ENCODE results near the gene DNAJC6. TPM values are rescaled to one million over a fixed set of nuclear protein-coding genes. Genes with fewer than 3 reads are reported as not detected.

DNAJC6 gene
- total and polyA plus RNA-seq, 2 of the 13 experiments (the other 11 are each of a cell fraction or from before 2014, with no cell fraction given), result 1.0 to 1.6 TPM

DNA sequence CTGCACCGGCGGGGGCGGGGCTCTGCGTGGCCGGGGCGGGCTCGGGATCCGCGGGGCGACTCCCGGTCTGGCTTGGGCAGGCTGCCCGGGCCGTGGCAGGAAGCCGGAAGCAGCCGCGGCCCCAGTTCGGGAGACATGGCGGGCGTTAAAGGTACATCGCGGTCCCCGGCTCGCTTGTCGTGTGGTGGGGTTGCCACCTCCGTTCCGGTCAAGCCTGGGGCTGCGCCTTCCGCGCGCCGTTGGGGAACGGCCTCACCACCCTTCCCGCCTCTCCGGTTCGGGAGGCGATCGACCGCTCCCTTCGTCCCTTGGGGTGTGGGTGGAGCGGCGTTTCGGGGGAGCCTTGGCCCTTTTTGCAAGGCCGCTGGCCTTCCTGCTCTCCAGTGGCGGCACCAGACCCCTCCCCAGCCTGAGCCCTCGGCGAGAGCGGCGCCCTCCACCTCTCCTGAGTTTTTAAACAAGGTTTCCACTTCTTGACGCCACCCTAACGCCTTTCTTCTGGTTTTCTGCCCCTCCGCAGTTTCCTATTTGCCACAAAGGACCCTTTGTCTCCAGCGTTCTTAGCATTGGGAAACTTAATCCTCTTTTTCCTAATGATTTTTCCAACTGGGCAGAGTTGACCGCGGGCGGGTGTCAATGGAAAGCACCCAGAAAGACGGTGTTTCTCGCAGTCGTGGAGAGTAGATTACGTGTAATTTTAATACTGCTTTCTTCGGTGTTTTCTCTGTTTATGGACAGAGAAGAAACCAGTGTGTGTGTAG is 111.4 kb downstream of the DNAJC6 start, which contains the start of the genes LEPR and LEPROT:
TSS of gene LEPR (plus strand) at position 79 of the 761 bp plus-strand sequence. CDS start 144,898 bp downstream, outside the sequence.
TSS of gene LEPROT (plus strand) at position 79 of the 761 bp plus-strand sequence. CDS start at position 136, 57 bp downstream.
- Histone ChIP-seq H3K4me2 (ENCODE audit: low read depth, low read length) (peak within 1 kb of the TSS; percentile 93), H3K4me3 (replicated peaks in 1 of 3; ENCODE audit: insufficient read depth in 1 of 3, low read depth in 2 of 3, low read length in 3 of 3) (peak within 1 kb of the TSS; percentile 80 to 99 (median 94)), H2AFZ (ENCODE audit: low read length) (peak within 1 kb of the TSS; percentile 68), H3K9me3 (ENCODE audit: low read length) (no peaks in the 10 kb centered on the region), H3K27me3 (ENCODE audit: control insufficient read depth in 1 of 2, insufficient read depth in 2 of 2, low read length in 2 of 2) (no peaks in the 10 kb centered on the region; a peak in 1 of 5 replicates), H3K4me1 (ENCODE audit: insufficient read depth, low read length) (peaks cover 67% of the 10 kb centered on the region), H3K9ac (ENCODE audit: insufficient read depth, low read depth, low read length) (peak within 1 kb of the TSS; percentile 99), H3K36me3 (replicated peaks in 1 of 2; ENCODE audit: control insufficient read depth in 1 of 2, insufficient read depth in 2 of 2, low read length in 2 of 2) (peaks cover 0 to 8% of the 10 kb centered on the region in 2 experiments; a peak in 3 of 5 replicates), H4K20me1 (ENCODE audit: insufficient read depth, low read length) (no peaks in the 10 kb centered on the region), H3K27ac (ENCODE audit: extremely low read length, insufficient read depth, low read length) (peak within 1 kb of the TSS; percentile 99), H3K79me2 (ENCODE audit: insufficient read depth, low read length) (peaks cover 38% of the 10 kb centered on the region)
- CTCF ChIA-PET (ENCODE audit: low intra/inter-chr PET ratio, low total read pairs), result no interaction called here
- intact Hi-C loops (cut with micrococcal nuclease; ENCODE audit: unreplicated experiment) (loop anchor here (2.0 to 10.0 kb wide), 5 partner anchors 47 to 356 kb away; partner anchors contain the start of gene AK4), in situ Hi-C loops (cut with HindIII; ENCODE audit: extremely low pct_ligation_motif_present, low pct_unique_long_range_greater_than_20kb) (no loop called here)
- BruUV-seq (replicated peaks), result no TSS peak
- WGBS (ENCODE audit: low lambda C conversion rate), result under 1% methylated on average over 12 of the region's 60 CpGs
- no peak for FAIRE-seq
- peak; percentile 81 for ATAC-seq
- POLR2A ChIA-PET, result interaction anchor here (0.7 to 2.9 kb wide), 23 partner anchors 8 to 359 kb away, joined by 3 to 26 read pairs (median 4); partner anchors contain the start of genes AK4 and DNAJC6
- DNase-seq (ENCODE audit: low spot score), result peak; percentile 58
- peak; percentile 78 for TF ChIP-seq FOXO1 (CRISPR knock-in tag; IDR thresholded peaks at IDR 0.05)
- TF ChIP-seq RORA (CRISPR knock-in tag; IDR thresholded peaks at IDR 0.05), result no peak
- TF ChIP-seq, protein P1, sequence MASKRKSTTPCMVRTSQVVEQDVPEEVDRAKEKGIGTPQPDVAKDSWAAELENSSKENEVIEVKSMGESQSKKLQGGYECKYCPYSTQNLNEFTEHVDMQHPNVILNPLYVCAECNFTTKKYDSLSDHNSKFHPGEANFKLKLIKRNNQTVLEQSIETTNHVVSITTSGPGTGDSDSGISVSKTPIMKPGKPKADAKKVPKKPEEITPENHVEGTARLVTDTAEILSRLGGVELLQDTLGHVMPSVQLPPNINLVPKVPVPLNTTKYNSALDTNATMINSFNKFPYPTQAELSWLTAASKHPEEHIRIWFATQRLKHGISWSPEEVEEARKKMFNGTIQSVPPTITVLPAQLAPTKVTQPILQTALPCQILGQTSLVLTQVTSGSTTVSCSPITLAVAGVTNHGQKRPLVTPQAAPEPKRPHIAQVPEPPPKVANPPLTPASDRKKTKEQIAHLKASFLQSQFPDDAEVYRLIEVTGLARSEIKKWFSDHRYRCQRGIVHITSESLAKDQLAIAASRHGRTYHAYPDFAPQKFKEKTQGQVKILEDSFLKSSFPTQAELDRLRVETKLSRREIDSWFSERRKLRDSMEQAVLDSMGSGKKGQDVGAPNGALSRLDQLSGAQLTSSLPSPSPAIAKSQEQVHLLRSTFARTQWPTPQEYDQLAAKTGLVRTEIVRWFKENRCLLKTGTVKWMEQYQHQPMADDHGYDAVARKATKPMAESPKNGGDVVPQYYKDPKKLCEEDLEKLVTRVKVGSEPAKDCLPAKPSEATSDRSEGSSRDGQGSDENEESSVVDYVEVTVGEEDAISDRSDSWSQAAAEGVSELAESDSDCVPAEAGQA (IDR thresholded peaks at IDR 0.05; ENCODE audit: low read depth), result 0 out of 2 replicates have a peak, but pooled peaks have one; percentile 19
- TF ChIP-seq, protein P1 (CRISPR knock-in tag; IDR thresholded peaks at IDR 0.05; ENCODE audit: borderline replicate concordance), result no peak
- TF ChIP-seq ZZZ3 (CRISPR knock-in tag; IDR thresholded peaks at IDR 0.05; ENCODE audit: borderline replicate concordance), result peak; percentile 62; the same call in 1 of the 2 replicates
- TF ChIP-seq JUND (CRISPR knock-in tag; IDR thresholded peaks at IDR 0.05), result peak; percentile 45; the same call in 1 of the 2 replicates
- no peak for TF ChIP-seq MBNL3 (CRISPR knock-in tag; conservative IDR thresholded peaks at IDR 0.05)
- no peak for TF ChIP-seq ZBTB21 (CRISPR knock-in tag; IDR thresholded peaks at IDR 0.05)
- no peak for TF ChIP-seq JUN (CRISPR knock-in tag; IDR thresholded peaks at IDR 0.05)
- 0 out of 2 replicates have a peak, but pooled peaks have one; percentile 51 for TF ChIP-seq CBX5 (CRISPR knock-in tag; IDR thresholded peaks at IDR 0.05; ENCODE audit: borderline replicate concordance)
- TF ChIP-seq, protein P2, sequence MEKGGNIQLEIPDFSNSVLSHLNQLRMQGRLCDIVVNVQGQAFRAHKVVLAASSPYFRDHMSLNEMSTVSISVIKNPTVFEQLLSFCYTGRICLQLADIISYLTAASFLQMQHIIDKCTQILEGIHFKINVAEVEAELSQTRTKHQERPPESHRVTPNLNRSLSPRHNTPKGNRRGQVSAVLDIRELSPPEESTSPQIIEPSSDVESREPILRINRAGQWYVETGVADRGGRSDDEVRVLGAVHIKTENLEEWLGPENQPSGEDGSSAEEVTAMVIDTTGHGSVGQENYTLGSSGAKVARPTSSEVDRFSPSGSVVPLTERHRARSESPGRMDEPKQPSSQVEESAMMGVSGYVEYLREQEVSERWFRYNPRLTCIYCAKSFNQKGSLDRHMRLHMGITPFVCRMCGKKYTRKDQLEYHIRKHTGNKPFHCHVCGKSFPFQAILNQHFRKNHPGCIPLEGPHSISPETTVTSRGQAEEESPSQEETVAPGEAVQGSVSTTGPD (CRISPR knock-in tag; IDR thresholded peaks at IDR 0.05), result peak; percentile 54; the same call in 1 of the 2 replicates
- TF ChIP-seq ZNF33B (CRISPR knock-in tag; IDR thresholded peaks at IDR 0.05), result no peak; the same call in 1 of the 2 replicates
- peak; percentile 70; the same call in 1 of the 2 replicates for TF ChIP-seq ZNF12 (CRISPR knock-in tag; IDR thresholded peaks at IDR 0.05)
- TF ChIP-seq MEF2D (CRISPR knock-in tag; IDR thresholded peaks at IDR 0.05), result peak; percentile 31; the same call in 1 of the 2 replicates
- no peak for TF ChIP-seq ARID2 (CRISPR knock-in tag; IDR thresholded peaks at IDR 0.05; ENCODE audit: borderline replicate concordance)
- TF ChIP-seq ZSCAN21 (CRISPR knock-in tag; IDR thresholded peaks at IDR 0.05; ENCODE audit: borderline replicate concordance), result no peak
- no peak for TF ChIP-seq NFYC (CRISPR knock-in tag; IDR thresholded peaks at IDR 0.05)
